ENCODE results near the gene TBC1D14. TPM values are rescaled to one million over a fixed set of nuclear protein-coding genes. Genes with fewer than 3 reads are reported as not detected.
A peak's percentile ranks its signal among the peaks of the same experiment; 100 is the strongest.

TBC1D14 gene
- polyA plus RNA-seq, 1 experiment = 35.8 TPM

DNA sequence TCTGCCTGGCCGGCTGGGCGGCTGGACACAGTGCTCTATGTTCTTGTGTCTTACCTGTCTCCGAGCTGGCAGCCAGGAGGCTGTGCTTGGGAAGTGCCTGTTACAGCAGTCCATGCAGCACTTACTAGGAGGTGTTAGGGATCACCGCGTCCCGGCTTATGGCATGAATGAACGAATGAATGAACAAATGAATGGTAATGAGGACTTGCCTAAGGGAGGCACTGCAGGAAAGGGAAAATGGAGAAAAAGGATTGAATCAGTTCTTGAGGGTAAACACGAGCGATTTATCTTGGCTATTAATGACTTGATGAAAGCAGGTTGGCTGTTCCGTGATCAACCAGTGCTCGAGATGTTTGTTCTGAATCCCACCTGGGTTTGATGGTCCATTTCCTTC, 31.1 kb downstream of the TBC1D14 start:
- H3K36me3 ChIP-seq (ENCODE audit: control insufficient read depth, insufficient read depth, low read length) = no peaks in the 10 kb centered on the region; the same call in 1 of the 2 replicates
- DNase-seq (ENCODE audit: low read depth) = no peak
- POLR2A ChIA-PET = no interaction called here
- CTCF ChIA-PET = interaction anchor here (1.0 to 3.7 kb wide), 2 partner anchors 24 to 33 kb away, joined by 3 to 17 read pairs; no protein-coding TSS in a partner anchor
- H3K4me3 ChIP-seq (ENCODE audit: low read depth, low read length) = no peak overlapping the region
- TF ChIP-seq, protein P1, sequence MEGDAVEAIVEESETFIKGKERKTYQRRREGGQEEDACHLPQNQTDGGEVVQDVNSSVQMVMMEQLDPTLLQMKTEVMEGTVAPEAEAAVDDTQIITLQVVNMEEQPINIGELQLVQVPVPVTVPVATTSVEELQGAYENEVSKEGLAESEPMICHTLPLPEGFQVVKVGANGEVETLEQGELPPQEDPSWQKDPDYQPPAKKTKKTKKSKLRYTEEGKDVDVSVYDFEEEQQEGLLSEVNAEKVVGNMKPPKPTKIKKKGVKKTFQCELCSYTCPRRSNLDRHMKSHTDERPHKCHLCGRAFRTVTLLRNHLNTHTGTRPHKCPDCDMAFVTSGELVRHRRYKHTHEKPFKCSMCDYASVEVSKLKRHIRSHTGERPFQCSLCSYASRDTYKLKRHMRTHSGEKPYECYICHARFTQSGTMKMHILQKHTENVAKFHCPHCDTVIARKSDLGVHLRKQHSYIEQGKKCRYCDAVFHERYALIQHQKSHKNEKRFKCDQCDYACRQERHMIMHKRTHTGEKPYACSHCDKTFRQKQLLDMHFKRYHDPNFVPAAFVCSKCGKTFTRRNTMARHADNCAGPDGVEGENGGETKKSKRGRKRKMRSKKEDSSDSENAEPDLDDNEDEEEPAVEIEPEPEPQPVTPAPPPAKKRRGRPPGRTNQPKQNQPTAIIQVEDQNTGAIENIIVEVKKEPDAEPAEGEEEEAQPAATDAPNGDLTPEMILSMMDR (IDR thresholded peaks at IDR 0.05; ENCODE audit: insufficient read depth, low read depth, low read length) = no peak
- no peaks in the 10 kb centered on the region for H3K27me3 ChIP-seq (ENCODE audit: control insufficient read depth, insufficient read depth, low read length)

DNA sequence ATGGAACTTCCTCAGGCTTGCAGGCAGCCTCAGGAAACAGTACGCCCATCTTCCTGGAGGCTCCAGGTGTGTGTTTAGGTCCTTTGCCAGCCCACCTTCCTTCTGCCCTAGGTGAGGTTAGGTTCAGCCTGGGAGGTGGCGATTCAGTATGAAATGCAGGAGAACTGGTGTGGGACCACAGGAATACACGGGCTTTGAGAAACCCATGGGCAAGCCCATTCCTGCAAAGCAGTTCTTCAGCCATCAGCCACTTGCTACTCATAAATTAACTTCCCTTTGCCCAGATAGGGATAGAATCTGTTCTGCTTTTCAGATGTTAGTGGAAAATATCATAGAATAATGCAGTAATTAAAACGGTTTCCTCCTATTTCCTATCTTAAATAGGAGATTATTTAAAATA, 32.2 kb downstream of the TBC1D14 start:
- Histone ChIP-seq H3K36me3 (ENCODE audit: control insufficient read depth, insufficient read depth, low read length) (no peaks in the 10 kb centered on the region; the same call in 1 of the 2 replicates), H3K27me3 (ENCODE audit: control insufficient read depth, insufficient read depth, low read length) (no peaks in the 10 kb centered on the region), H3K4me3 (ENCODE audit: low read depth, low read length) (no peak overlapping the region)
- POLR2A ChIA-PET = interaction anchor here (0.5 kb wide), 1 partner anchor 22 kb away, joined by 3 read pairs; no protein-coding TSS in a partner anchor
- CTCF ChIA-PET = interaction anchor here (0.7 to 3.7 kb wide), 3 partner anchors 24 to 32 kb away, joined by 3 to 17 read pairs (median 3); no protein-coding TSS in a partner anchor
- TF ChIP-seq, protein P1 (IDR thresholded peaks at IDR 0.05; ENCODE audit: insufficient read depth, low read depth, low read length) = no peak
- DNase-seq (ENCODE audit: low read depth) = no peak

DNA sequence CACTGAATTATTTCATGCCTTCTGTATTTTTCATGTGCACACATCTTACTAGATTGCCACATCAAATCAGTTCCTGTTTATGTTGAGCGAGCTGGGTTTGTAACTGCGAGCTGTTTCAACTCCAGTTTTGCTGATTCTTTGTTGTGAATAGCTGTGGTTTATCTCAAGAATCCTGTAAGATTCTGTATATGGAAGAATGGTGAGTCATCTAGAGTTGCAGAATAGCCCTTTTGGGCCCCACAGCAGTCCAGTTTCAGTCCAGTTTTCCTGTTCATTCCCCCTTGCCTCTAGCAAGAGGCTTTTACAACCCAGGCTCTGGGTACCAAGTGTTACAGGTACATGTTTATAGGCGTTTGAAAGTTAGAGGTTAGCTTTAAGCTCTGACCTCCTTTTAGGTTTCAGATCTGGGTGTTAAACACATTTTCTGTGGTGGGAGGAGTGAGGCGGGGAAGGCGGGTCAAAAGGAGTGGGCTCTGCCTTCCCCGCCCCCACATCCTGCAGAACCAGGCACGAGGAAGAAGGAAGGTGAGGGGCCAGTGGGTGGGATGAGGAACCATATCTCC, 32.7 kb downstream of the TBC1D14 start:
- TF ChIP-seq, protein P1 (IDR thresholded peaks at IDR 0.05; ENCODE audit: insufficient read depth, low read depth, low read length) = no peak
- Histone ChIP-seq H3K36me3 (ENCODE audit: control insufficient read depth, insufficient read depth, low read length) (no peaks in the 10 kb centered on the region; the same call in 1 of the 2 replicates), H3K27me3 (ENCODE audit: control insufficient read depth, insufficient read depth, low read length) (no peaks in the 10 kb centered on the region), H3K4me3 (ENCODE audit: low read depth, low read length) (no peak overlapping the region)
- CTCF ChIA-PET = interaction anchor here (0.7 to 3.7 kb wide), 2 partner anchors 23 to 32 kb away, joined by 3 to 17 read pairs; no protein-coding TSS in a partner anchor
- POLR2A ChIA-PET = interaction anchor here (0.5 to 0.6 kb wide), 2 partner anchors 10 to 22 kb away, joined by 3 read pairs; no protein-coding TSS in a partner anchor
- peak; percentile 94 for DNase-seq (ENCODE audit: low read depth)

DNA sequence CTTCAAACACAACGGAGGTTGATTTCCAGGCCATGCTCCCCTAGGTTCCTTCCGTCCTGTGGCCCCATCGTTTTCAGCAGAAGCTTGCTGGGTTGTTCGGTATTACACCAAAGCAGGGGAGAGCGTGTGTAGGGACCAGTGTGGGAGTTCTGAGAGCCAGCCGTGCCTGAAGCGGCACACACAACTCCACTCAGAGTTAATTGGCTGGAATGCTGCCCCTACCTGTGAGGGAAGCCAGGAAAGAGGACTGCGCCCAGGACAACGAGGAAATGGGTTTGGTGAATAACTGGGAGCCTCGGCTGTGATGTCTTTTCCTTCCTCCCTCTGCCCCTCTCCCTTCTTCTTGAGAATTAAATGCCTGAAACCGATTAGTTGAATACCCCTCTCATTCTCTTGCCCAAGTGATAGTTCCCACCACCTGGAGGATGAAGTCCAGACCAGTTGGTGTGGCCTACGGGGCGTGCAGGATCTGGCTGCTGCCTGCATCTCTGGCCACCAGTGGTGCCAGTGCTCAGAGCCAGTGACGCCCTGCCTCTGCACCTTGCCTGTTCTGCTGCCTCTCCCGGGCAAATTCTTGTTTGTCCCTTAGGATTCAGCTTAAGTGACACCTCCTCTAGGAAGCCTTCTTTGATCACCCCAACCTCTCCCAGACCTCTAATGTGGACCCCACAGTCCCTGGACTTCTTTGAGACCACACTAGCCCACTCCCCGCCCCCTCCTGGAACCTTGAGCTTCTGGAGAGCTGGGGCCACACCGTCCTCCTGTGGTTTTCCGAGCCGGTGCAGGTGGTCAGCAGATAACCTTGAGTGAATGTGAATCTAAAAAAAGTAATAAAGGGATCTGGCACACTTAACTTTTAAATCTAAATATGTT, 33.6 kb downstream of the TBC1D14 start:
- Histone ChIP-seq H3K36me3 (ENCODE audit: control insufficient read depth, insufficient read depth, low read length) (no peaks in the 10 kb centered on the region; the same call in 1 of the 2 replicates), H3K27me3 (ENCODE audit: control insufficient read depth, insufficient read depth, low read length) (no peaks in the 10 kb centered on the region), H3K4me3 (ENCODE audit: low read depth, low read length) (no peak overlapping the region)
- DNase-seq (ENCODE audit: low read depth) = no peak
- TF ChIP-seq, protein P1 (IDR thresholded peaks at IDR 0.05; ENCODE audit: insufficient read depth, low read depth, low read length) = no peak
- POLR2A ChIA-PET = no interaction called here
- CTCF ChIA-PET = interaction anchor here (3.7 kb wide), 1 partner anchor 31 kb away, joined by 17 read pairs; no protein-coding TSS in a partner anchor

DNA sequence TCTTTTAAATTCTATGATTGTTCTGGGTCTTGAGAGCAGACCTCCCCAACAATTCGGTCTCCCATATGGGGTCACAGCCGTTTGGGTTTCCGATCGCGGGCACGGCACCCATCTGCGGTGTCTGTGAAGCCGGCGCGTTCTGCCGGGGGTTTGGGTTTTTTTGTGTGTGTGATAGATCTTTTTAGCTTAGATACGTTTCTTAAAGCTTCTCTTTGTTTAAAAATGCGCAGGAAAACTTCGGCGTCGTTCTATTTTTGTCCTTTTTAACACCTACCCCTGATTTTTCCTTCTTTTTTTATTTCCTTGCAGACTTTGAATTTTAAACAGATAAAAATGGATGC, 34.2 kb downstream of the TBC1D14 start:
- TF ChIP-seq, protein P1 (IDR thresholded peaks at IDR 0.05; ENCODE audit: insufficient read depth, low read depth, low read length) = no peak

More for the DNA sequence above, 34.2 kb downstream of the TBC1D14 start:
- POLR2A ChIA-PET = no interaction called here
- Histone ChIP-seq H3K36me3 (ENCODE audit: control insufficient read depth, insufficient read depth, low read length) (no peaks in the 10 kb centered on the region; the same call in 1 of the 2 replicates), H3K4me3 (ENCODE audit: low read depth, low read length) (no peak overlapping the region), H3K27me3 (ENCODE audit: control insufficient read depth, insufficient read depth, low read length) (no peaks in the 10 kb centered on the region)
- CTCF ChIA-PET = interaction anchor here (3.7 kb wide), 1 partner anchor 30 kb away, joined by 17 read pairs; no protein-coding TSS in a partner anchor
- no peak for DNase-seq (ENCODE audit: low read depth)
